Astrocyte (in vitro differentiated cells and primary cell): ENCODE measurements around the gene KCNQ5. TPM values are rescaled to one million over a fixed set of nuclear protein-coding genes. Genes with fewer than 3 reads are reported as not detected.

Experiments
- DNase-seq: peaks from one replicate; pipeline ENCODE4 v3.0.0-alpha.2; 2010; ENCODE audit warnings: low read depth
- FAIRE-seq: peaks from 2 replicates; lab custom pipeline; 2011; peaks lifted over from hg19 to GRCh38; lab: Jason Lieb, UNC
- H2AFZ ChIP-seq: 2 replicates; pipeline ENCODE4 v1.6.0; 2012; ENCODE audit warnings: low read depth, low read length, inconsistent platforms
- H3K27ac ChIP-seq: 2 replicates; pipeline ENCODE4 v1.5.1; 2011; ENCODE audit warnings: low read depth, low read length, inconsistent platforms
- H3K27me3 ChIP-seq: 2 replicates; pipeline ENCODE4 v1.6.0; 2011; ENCODE audit warnings: low read length, inconsistent platforms; ENCODE audit not compliant: insufficient read depth
- H3K36me3 ChIP-seq: 2 replicates; pipeline ENCODE4 v1.5.1; 2011; ENCODE audit warnings: low read length, inconsistent platforms; ENCODE audit not compliant: insufficient read depth
- H3K4me1 ChIP-seq: 2 replicates; pipeline ENCODE4 v1.5.1; 2011; ENCODE audit warnings: low read length, inconsistent platforms; ENCODE audit not compliant: insufficient read depth
- H3K4me2 ChIP-seq: 2 replicates; pipeline ENCODE4 v1.6.0; 2012; ENCODE audit warnings: low read length, inconsistent platforms
- H3K4me3 ChIP-seq: 2 replicates; pipeline ENCODE4 v1.5.1; 2011; ENCODE audit warnings: low read depth, mild to moderate bottlenecking, low read length, inconsistent platforms; ENCODE audit not compliant: insufficient read depth
- H3K79me2 ChIP-seq: 2 replicates; pipeline ENCODE4 v1.6.0; 2012; ENCODE audit warnings: mild to moderate bottlenecking, low read length, inconsistent platforms; ENCODE audit not compliant: insufficient read depth
- H3K9ac ChIP-seq: 2 replicates; pipeline ENCODE4 v1.6.0; 2012; ENCODE audit warnings: mild to moderate bottlenecking, low read length, inconsistent platforms
- H3K9me3 ChIP-seq: 2 replicates; pipeline ENCODE4 v1.5.1; 2012; ENCODE audit warnings: low read depth, mild to moderate bottlenecking, low read length, inconsistent platforms; ENCODE audit not compliant: insufficient read depth
- H4K20me1 ChIP-seq: 2 replicates; pipeline ENCODE4 v1.6.0; 2012; ENCODE audit warnings: low read length, inconsistent platforms; ENCODE audit not compliant: insufficient read depth
- H3K27ac Mint-ChIP-seq: one replicate; pipeline ENCODE4 v1.8.0; 2021; ENCODE audit warnings: mild to moderate bottlenecking, mixed read lengths; ENCODE audit not compliant: unreplicated experiment
- H3K27me3 Mint-ChIP-seq: one replicate; pipeline ENCODE4 v1.8.0; 2021; ENCODE audit warnings: low read depth, mixed read lengths; ENCODE audit not compliant: unreplicated experiment
- H3K36me3 Mint-ChIP-seq: one replicate; pipeline ENCODE4 v1.8.0; 2021; ENCODE audit warnings: low read depth, mixed read lengths; ENCODE audit not compliant: unreplicated experiment
- H3K4me1 Mint-ChIP-seq: one replicate; pipeline ENCODE4 v1.8.0; 2021; ENCODE audit warnings: low read depth, mixed read lengths; ENCODE audit not compliant: unreplicated experiment
- H3K4me3 Mint-ChIP-seq: one replicate; pipeline ENCODE4 v1.8.0; 2021; ENCODE audit warnings: mild to moderate bottlenecking, moderate library complexity, mixed read lengths; ENCODE audit not compliant: unreplicated experiment
- H3K9me3 Mint-ChIP-seq: one replicate; pipeline ENCODE4 v1.8.0; 2021; ENCODE audit warnings: mild to moderate bottlenecking, mixed read lengths; ENCODE audit not compliant: unreplicated experiment
- CTCF ChIP-seq: IDR thresholded peaks from 2 replicates; pipeline ENCODE4 v1.5.1; 2011; ENCODE audit warnings: low read depth, mild to moderate bottlenecking, inconsistent platforms, low read length, moderate library complexity; ENCODE audit not compliant: insufficient read depth
- EZH2 ChIP-seq: IDR thresholded peaks from 2 replicates; pipeline ENCODE4 v1.6.1; 2012; ENCODE audit warnings: mild to moderate bottlenecking, low read length, inconsistent platforms; ENCODE audit not compliant: insufficient read depth
- total RNA-seq: library from RNA; stranded (reverse); gene quantifications from 2 replicates; pipeline ENCODE4 v1.2.1, GENCODE V29; 2021

Gene KCNQ5
- total RNA-seq, 1 donor from 2014 or later = 2.0 TPM

- Mint-ChIP-seq H3K36me3 (no peaks in the 10 kb centered on the region), H3K27ac (no peak overlapping the region), H3K4me1 (no peaks in the 10 kb centered on the region), H3K9me3 (peaks cover 3% of the 10 kb centered on the region), H3K4me3 (no peak overlapping the region), H3K27me3 (no peaks in the 10 kb centered on the region)
- no peak overlapping the region for H3K9ac ChIP-seq
- no peaks in the 10 kb centered on the region for H3K4me1 ChIP-seq
- no peak overlapping the region for H3K27ac ChIP-seq
- no peak for DNase-seq
- no peak overlapping the region for H2AFZ ChIP-seq
- H3K36me3 ChIP-seq = no peaks in the 10 kb centered on the region
- TF ChIP-seq CTCF (no peak), EZH2 (no peak)
- no peaks in the 10 kb centered on the region for H3K79me2 ChIP-seq
- FAIRE-seq = no peak
- H3K4me2 ChIP-seq = no peak overlapping the region
- H3K4me3 ChIP-seq = no peak overlapping the region
- H3K27me3 ChIP-seq = no peaks in the 10 kb centered on the region
- no peaks in the 10 kb centered on the region for H3K9me3 ChIP-seq
- no peaks in the 10 kb centered on the region for H4K20me1 ChIP-seq
These were observed 107.0 kb downstream of the KCNQ5 start for GRCh38 chr6:72728706-72729343.

- no peaks in the 10 kb centered on the region for H3K27me3 ChIP-seq
- H3K4me3 Mint-ChIP-seq = no peak overlapping the region
- no peak overlapping the region for H3K27ac Mint-ChIP-seq
These were observed 111.2 kb downstream of the KCNQ5 start for GRCh38 chr6:72733045-72733444.

More at GRCh38 chr6:72733045-72733444, 111.2 kb downstream of the KCNQ5 start:
- Histone ChIP-seq H3K27ac (no peak overlapping the region), H3K4me1 (no peaks in the 10 kb centered on the region), H3K4me2 (no peak overlapping the region), H3K79me2 (no peaks in the 10 kb centered on the region), H3K9me3 (no peaks in the 10 kb centered on the region), H3K4me3 (no peak overlapping the region), H4K20me1 (no peaks in the 10 kb centered on the region), H3K9ac (no peak overlapping the region), H3K36me3 (no peaks in the 10 kb centered on the region), H2AFZ (no peak overlapping the region)
- Mint-ChIP-seq H3K27me3 (no peaks in the 10 kb centered on the region), H3K36me3 (no peaks in the 10 kb centered on the region), H3K9me3 (peaks cover 3% of the 10 kb centered on the region), H3K4me1 (no peaks in the 10 kb centered on the region)
- TF ChIP-seq CTCF = no peak
- TF ChIP-seq EZH2 = no peak
- FAIRE-seq (no peak), DNase-seq (no peak)
